Colonic mucosa (tissue), 4 donors: ENCODE results near the gene AFF1. TPM values are rescaled to one million over a fixed set of nuclear protein-coding genes. Genes with fewer than 3 reads are reported as not detected.

Source experiments
- DNase-seq: peaks from one replicate; pipeline ENCODE4 v3.0.0-alpha.2; 2020
- H3K27ac ChIP-seq: fragments of 200-600 bp; one replicate; pipeline ENCODE4 v1.8.0; 2021
- H3K27me3 ChIP-seq: fragments of 200-600 bp; one replicate; pipeline ENCODE4 v1.8.0; 2021
- H3K36me3 ChIP-seq: fragments of 200-600 bp; one replicate; pipeline ENCODE4 v1.8.0; 2021
- H3K4me1 ChIP-seq: fragments of 200-600 bp; one replicate; pipeline ENCODE4 v1.8.0; 2021; ENCODE audit warnings: mild to moderate bottlenecking
- H3K4me3 ChIP-seq: fragments of 200-600 bp; one replicate; pipeline ENCODE4 v1.8.0; 2021
- H3K9ac ChIP-seq, 2 donors: one replicate each; pipeline ENCODE4 v1.7.0; 2013; ENCODE audit warnings: control low read depth in 2 of 2, low read depth in 2 of 2, low read length in 2 of 2
- H3K9me3 ChIP-seq: fragments of 200-600 bp; one replicate; pipeline ENCODE4 v1.8.0; 2021
- intact Hi-C: fragments of 100-400 bp; cut with DNase I; formaldehyde crosslinking; loops from one replicate; pipeline ENCODE4 v1.14.1; 2022
- total RNA-seq, 2 donors: library from RNA; stranded (reverse); fragmentation: NEBNext Ultra II Directional in 1 of 2; extraction: Animal tissue kit (Norgen Biotek cat#: 25700) in 1 of 2; gene quantifications; one replicate each; pipeline ENCODE4 v1.2.1, GENCODE V29; 2021
- TF ChIP-seq, protein P1 (sequence below): fragments of 200-600 bp; IDR thresholded peaks from one replicate; pipeline ENCODE4 v1.8.0; 2022; ENCODE audit warnings: antibody characterized with exemption, mild to moderate bottlenecking
- donor health status: healthy.
- donor health status: DM: no; HTN: no; CAD: no.
- donor health status: DM: no; HTN: no; CAD: no.

Gene AFF1
- total RNA-seq, 2 donors from 2014 or later = 73.5 to 104 TPM

DNA sequence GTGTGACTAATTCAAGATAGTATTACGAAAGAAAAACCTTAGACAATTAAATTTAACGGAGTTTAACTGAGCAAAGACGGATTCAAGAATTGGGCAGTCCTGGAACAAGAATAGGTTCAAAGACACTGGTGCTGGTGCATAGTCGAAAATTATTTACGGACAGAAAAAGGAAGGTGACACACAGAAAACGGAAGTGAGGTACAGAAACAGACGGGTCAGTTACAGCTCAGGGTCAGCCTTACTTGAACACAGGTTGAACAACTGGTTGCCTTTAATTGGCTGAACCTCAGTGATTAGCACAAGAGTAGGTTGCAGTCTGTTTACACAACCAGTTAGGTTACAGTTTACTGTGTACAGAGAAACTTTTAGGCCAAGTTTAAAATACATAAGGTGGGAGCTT is 254.1 kb downstream of the AFF1 start:
- H3K27ac ChIP-seq = no peak overlapping the region
- TF ChIP-seq, protein P1, sequence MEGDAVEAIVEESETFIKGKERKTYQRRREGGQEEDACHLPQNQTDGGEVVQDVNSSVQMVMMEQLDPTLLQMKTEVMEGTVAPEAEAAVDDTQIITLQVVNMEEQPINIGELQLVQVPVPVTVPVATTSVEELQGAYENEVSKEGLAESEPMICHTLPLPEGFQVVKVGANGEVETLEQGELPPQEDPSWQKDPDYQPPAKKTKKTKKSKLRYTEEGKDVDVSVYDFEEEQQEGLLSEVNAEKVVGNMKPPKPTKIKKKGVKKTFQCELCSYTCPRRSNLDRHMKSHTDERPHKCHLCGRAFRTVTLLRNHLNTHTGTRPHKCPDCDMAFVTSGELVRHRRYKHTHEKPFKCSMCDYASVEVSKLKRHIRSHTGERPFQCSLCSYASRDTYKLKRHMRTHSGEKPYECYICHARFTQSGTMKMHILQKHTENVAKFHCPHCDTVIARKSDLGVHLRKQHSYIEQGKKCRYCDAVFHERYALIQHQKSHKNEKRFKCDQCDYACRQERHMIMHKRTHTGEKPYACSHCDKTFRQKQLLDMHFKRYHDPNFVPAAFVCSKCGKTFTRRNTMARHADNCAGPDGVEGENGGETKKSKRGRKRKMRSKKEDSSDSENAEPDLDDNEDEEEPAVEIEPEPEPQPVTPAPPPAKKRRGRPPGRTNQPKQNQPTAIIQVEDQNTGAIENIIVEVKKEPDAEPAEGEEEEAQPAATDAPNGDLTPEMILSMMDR = no peak
- DNase-seq = no peak

More for the DNA sequence above, 254.1 kb downstream of the AFF1 start:
- Histone ChIP-seq H3K9me3 (no peaks in the 10 kb centered on the region), H3K9ac (no peak overlapping the region), H3K4me3 (no peak overlapping the region), H3K36me3 (no peaks in the 10 kb centered on the region), H3K4me1 (no peaks in the 10 kb centered on the region), H3K27me3 (no peaks in the 10 kb centered on the region)
- intact Hi-C loops = no loop called here

Other genes with a start within 250 kb of the AFF1 start
- under 1 TPM; 0.40 to 0.58 TPM for gene SLC10A6, start 85.6 kb upstream of the AFF1 start, total RNA-seq
- under 1 TPM in 1 of 2 donors, not detected in 1; 0.54 TPM for gene C4orf36, start 42.6 kb upstream of the AFF1 start, total RNA-seq